NT2/D1 (cell line): ENCODE measurements around the gene RASL10A.

Experiments
- YY1 ChIP-seq: IDR thresholded peaks from 2 replicates; pipeline ENCODE4 v1.6.1; 2011; ENCODE audit not compliant: insufficient read length, insufficient read depth
- ZNF274 ChIP-seq: IDR thresholded peaks from 2 replicates; pipeline ENCODE4 v1.6.1; 2011; ENCODE audit warnings: mild to moderate bottlenecking, low read depth, low read length

DNA sequence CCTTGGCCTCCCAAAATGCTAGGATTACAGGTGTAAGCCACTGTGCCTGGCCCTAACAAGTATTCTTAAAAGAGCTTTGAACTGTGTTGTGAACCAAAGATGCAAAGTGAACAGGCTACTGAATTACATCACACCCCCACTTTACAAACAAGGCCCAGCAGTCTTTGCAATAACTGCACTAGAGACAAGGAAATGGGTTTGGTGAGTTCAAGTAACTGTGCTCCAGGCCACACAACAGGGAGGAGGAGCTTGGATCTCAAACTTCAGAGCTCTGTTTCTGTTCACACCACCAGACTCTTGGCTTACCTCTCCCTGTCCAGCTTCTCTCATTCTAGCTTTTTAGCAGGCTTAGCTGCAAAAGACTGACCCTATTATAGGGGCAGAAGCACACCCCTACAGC is 30.4 kb upstream of the RASL10A start:
- no peak for TF ChIP-seq YY1
- no peak for TF ChIP-seq ZNF274
